GM19455 (cell line): ENCODE data around the gene TBC1D4.

Experiments
- ATAC-seq: cut with Tn5 transposase; IDR thresholded peaks from one replicate; pipeline ENCODE4 v1.9.1; 2021; ENCODE audit not compliant: unreplicated experiment

The TBC1D4 gene

GRCh38 chr13:75489502-75490263 lies 7.7 kb upstream of the TBC1D4 start:
- peak; percentile 92 for ATAC-seq

DNA sequence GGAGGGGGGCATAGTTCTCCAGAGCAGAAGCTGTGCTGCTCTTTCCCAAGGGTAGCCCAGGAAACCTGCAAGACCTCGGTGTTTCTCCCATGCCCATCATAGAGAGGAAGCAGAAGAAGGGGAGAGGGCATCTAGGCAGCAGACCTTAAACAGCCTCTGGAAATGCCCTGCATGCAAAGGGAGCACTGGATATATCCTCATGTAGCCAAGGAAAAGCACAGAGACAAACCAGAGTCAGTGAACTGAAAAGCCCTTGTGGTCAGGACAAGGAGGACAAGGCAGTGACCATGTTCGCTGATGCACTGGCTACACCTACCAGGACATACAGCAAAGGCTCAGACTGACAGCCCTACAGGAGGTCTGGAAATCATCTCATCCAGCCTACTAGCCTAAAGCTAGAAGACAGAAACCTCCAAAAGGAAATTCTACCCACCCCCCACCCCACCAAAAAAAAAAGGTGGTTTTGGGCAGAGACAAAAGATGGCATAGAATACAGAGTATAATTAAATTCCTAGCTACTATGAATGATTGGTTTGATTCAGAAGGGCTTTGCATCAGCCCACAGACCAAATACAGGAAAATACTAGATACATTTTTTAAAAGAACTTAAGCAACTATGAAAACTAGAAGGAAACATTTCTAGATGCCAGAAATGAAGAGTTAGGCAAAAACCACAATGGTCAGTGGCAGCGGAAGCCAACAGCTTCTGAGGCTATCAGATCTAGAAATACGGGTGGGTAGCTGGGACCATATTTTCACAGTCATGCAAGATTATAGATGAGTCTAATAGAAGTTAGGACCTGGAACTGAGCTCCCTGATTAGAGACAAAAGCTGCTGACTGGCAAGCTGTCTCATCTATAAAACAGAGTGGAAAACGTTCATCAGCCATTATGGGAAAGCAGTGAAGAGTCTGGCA lies 4.4 kb upstream of the TBC1D4 start:
- no peak for ATAC-seq

DNA sequence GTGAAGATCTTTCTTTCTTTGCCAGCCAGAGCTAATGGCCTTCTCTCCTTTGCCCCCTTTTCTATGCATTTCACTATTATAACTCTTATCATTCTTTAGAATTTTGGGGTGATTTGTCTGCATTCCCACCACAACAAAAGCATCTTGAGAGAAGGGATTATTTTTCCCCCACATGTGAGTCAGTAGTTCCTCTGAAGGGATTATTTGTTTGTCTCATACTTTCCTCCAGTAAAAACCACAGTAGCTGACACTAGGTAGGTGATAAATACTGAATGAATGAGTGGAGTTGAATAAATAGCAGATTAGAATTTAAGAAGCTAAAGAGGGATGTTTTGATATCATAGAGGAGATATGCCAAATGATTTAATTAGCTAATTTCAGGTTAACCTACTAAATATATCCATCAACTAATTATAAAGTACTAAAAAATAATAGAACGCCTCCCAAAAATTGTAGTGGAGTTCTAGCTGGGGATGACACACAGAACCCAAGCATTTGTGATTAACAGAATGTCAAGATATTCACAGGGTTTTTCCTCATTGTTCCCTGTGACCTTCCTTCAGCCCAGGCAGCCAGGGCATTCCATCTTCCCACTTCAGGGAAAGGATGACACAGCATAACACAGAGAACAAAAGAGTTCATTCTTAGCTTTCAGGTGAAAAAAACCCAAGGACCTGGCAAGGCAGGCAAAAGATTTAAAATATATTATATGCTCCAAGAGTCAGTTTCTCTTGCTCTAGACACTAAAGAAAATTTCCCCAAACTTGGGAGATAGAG lies 3.5 kb upstream of the TBC1D4 start:
- no peak for ATAC-seq

- ATAC-seq: no peak
Measured at GRCh38 chr13:75482820-75483079, 781 bp upstream of the TBC1D4 start.

DNA sequence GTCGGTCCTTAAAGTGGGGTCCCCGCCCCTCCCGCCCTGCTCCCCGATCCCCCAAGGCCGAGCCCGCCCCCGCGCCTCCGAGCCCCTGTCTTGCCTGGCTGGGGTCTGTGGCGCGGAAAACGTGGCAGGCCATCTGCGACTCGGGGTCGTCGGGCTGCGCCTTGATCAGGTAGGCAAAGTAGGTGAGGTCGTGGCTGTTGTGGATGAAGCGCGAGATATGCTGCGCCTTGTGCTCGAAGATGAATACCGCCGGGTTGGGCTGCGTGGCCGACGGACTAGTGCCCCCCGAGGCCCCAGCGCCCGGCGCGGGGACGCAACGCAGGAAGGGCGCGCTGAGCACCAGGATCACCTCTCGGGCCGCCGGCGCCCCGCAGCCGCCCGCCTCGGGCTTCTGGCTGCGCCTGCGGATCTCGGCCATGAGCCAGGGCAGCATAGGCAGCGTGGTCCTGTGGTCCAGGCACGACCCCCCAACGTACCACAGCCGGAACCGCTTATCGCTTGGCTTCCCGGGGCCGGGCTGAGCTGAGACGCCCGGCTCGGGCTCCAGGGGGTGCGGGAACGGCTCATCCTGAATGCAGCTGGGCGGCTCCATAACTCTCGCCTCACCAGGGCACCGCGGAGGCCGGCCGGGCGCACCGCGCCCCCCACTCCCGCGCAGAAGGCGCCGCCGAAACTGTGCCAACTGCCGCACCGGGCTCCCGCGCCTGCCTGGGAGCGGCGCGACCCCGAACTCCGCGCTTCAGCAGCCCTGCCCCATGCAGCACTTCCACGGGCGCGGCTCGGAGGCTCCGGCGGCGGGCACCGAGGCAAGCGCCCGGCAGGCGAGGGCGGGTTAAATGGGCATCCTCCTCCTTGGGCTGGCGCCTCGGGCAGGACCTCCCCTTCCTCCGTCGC lies 546 bp downstream of the TBC1D4 start:
- ATAC-seq: peak; percentile 30

DNA sequence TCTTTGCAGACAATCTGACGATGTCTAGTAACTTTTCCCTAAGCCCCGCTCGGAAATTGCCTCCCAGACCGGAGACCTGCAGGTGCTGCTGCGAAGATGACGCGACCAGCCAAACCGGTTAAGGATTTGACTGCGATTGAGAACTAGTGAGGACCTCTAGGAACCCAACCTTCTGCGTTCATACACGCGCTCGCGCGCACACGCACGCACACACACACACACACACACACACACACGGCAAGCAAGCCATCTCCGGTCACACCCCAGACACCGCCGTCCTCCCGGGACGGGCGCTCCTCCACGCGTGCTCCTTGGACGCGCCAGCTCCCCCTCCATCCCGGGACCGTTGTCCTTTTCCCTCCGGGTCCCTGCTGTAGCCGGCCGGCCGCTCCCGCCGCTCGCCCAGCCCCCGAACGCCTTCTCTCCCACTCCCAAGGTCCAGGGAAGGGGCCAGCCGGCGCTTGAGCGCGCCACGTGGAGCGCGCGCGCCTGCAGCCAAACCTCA lies 1.2 kb downstream of the TBC1D4 start:
- ATAC-seq: peak; percentile 15

GRCh38 chr13:75479102-75479740 lies 2.7 kb downstream of the TBC1D4 start:
- ATAC-seq: no peak

DNA sequence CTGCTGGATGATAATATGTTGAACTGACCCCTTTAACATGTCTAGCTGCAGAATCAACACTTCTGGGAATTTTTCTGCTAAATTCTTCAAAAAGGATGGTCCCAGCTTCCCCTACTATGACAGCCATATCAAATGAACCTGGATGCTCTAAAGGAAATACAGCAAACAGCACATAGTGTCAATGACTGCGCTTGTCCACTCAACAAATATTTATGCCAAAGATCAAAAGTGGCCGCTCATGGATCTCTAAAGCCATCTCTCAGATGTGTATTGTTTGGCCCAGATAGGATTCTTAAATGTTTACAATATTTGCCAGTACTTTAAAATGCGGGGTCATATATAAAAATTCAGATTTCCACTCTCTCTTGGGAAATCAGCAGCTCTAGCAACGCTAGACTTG lies 3.3 kb downstream of the TBC1D4 start:
- ATAC-seq: no peak

- ATAC-seq: no peak
Measured at GRCh38 chr13:75474956-75475355, 7.0 kb downstream of the TBC1D4 start.

DNA sequence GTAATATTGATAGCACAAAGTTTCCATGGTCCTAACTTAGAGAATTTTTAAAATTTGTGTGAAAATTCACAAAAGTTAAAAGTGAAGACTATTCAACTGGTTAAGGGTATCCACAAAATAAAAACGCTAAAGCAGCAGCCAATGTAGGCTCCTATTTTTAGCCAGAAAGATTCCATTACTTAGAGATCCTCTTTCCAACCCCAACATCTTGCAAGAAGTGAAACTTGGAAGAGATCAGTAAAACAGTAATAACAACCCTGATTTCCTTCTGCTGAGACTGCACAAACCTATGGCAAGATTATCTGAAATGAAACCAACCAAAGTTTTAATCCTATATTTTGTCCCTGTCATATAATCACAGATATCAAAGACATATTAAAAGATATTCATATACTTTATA lies 8.5 kb downstream of the TBC1D4 start:
- ATAC-seq: no peak

- ATAC-seq: no peak
Measured at GRCh38 chr13:75470676-75471075, 11.3 kb downstream of the TBC1D4 start.

DNA sequence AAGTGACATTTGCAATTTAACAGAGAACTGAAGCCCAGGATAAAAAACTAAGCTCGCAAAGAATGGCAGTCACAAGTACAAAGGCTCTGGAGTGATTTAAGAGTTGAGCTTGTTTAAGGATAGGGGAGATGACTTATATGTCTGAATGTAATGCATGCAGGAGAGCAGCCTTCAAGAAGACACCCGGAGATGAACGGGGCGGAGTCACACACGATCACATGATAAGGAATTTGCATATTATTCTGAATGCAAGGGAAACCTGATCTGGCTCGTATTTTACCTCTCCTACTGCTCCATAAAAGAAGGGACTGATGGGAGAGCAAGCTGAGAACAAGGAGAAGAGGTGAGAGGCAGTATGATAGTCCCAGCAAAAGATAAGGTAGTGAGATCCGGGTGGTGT lies 12.9 kb downstream of the TBC1D4 start:
- no peak for ATAC-seq

GRCh38 chr13:75468602-75469001 lies 13.4 kb downstream of the TBC1D4 start:
- ATAC-seq: no peak

GRCh38 chr13:75468098-75468497 lies 13.9 kb downstream of the TBC1D4 start:
- ATAC-seq: no peak

DNA sequence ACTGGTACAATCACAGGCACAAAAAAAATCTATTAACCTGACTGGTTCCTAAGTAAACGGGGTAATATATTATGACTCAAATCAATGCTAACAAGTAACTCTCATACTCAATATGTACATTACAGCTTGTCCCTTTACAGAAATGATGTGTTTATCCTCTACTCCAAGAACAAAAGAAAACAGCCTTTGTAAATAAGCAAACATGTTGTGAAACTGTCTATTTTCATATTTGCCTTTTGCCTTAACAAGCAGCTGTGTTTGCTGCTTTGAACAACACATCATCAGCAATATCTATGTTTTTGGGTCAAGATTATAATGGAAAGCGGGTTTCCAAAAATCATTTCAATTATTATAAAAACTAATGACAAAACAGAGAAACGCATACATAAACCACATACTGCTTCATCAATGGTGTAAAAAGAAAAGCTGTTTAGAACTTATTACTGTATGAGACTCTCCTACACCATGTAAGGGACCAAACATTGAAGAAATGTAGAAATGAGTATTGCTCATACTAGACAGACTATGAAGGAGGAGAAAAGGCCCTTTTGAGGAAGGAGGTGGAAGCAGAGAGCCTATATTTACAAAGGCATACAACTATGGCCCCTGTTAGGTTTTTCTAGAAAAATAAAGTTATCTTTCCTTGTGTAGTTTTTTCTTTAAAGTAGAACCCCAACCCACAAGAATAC lies 14.8 kb downstream of the TBC1D4 start:
- no peak for ATAC-seq

GRCh38 chr13:75465236-75465635 lies 16.7 kb downstream of the TBC1D4 start:
- no peak for ATAC-seq

- no peak for ATAC-seq
Measured at GRCh38 chr13:75461314-75461713, 20.7 kb downstream of the TBC1D4 start.

GRCh38 chr13:75460644-75461043 lies 21.3 kb downstream of the TBC1D4 start:
- ATAC-seq: no peak

DNA sequence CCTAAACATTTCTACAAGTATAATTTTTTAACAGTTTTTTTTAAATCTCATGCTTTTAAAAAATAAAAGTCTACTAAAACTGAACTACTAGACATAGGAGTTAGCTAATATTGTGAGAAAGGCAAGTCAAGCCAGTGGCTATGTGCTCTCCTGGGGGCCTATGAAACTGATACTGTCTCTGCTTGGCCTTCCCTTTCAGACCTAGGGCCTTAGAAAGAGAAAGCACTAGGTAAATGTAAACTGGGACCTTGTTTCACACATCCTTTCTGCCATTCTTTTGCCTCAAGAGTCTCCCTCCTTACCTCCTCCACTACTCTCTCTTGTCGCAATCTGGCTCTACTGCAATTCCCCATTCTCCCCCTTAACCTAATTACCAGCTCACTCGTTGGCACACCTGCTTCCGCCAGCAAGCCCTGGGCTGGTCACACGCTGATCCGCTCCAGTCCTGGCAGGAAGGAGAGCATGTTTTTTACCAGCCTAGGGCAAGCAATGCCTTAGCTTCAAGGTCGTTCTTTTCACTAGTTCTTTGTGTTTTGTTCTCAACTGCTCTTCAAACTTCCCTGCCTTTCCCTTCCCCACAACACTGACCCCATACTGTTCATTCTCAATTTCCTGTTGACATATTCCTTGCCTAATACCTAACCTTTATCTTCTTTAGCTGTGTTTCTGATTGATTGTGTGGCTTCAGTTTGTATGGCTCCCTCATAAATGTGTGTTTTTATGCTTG lies 23.1 kb downstream of the TBC1D4 start:
- peak; percentile 100 for ATAC-seq
